SU-DHL-6 (cell line): ENCODE data around the gene SEC31A.

ENCODE experiments used
- H2AFZ ChIP-seq: fragments of 200-600 bp; sonication (generic); 2 replicates; pipeline ENCODE4 v1.6.1; 2014; ENCODE audit warnings: low read depth, mild to moderate bottlenecking, moderate library complexity, mixed read lengths, antibody characterized with exemption, low read length; ENCODE audit not compliant: severe bottlenecking
- H3F3A ChIP-seq: fragments of 200-600 bp; shearing (Covaris generic); 2 replicates; pipeline ENCODE4 v1.6.0; 2016; ENCODE audit warnings: antibody characterized with exemption, mild to moderate bottlenecking; ENCODE audit not compliant: insufficient read depth
- H3K27ac ChIP-seq: fragments of 200-600 bp; sonication (generic); 2 replicates; pipeline ENCODE4 v1.5.1; 2016; ENCODE audit warnings: low read depth, mild to moderate bottlenecking, low read length, moderate library complexity, mixed read lengths
- H3K27me3 ChIP-seq: fragments of 200-600 bp; sonication (generic), shearing (Covaris generic); 2 replicates; pipeline ENCODE4 v1.6.0; 2014; ENCODE audit warnings: mild to moderate bottlenecking, low read length
- H3K36me3 ChIP-seq: fragments of 200-600 bp; sonication (generic); 2 replicates; pipeline ENCODE4 v1.6.1; 2014; ENCODE audit warnings: mild to moderate bottlenecking, low read length, mixed read lengths
- H3K4me2 ChIP-seq: fragments of 300-600, 200-600 bp; shearing (Covaris generic), sonication (generic); 2 replicates; pipeline ENCODE4 v1.6.0; 2014; ENCODE audit warnings: low read length, low read depth, mild to moderate bottlenecking; ENCODE audit not compliant: poor library complexity, severe bottlenecking
- H3K4me3 ChIP-seq: fragments of 200-600 bp; sonication (generic); 2 replicates; pipeline ENCODE4 v1.5.1; 2014; ENCODE audit warnings: antibody characterized with exemption, low read length, mild to moderate bottlenecking, mixed read lengths; ENCODE audit not compliant: insufficient read depth, poor library complexity, severe bottlenecking
- H3K79me2 ChIP-seq: fragments of 200-600 bp; sonication (generic); 2 replicates; pipeline ENCODE4 v1.6.1; 2014; ENCODE audit warnings: mild to moderate bottlenecking, low read length, moderate library complexity; ENCODE audit not compliant: insufficient read depth
- H3K9ac ChIP-seq: fragments of 200-600 bp; sonication (generic); 2 replicates; pipeline ENCODE4 v1.7.0; 2014; ENCODE audit warnings: mild to moderate bottlenecking, low read length
- H3K9me2 ChIP-seq: fragments of 200-600 bp; sonication (generic); replicated peaks from 2 replicates; pipeline ENCODE4 v1.6.1; 2014; ENCODE audit warnings: low read length; ENCODE audit not compliant: insufficient read depth
- H3K9me3 ChIP-seq: fragments of 200-600 bp; sonication (generic); 2 replicates; pipeline ENCODE4 v1.6.1; 2014; ENCODE audit warnings: low read length, mixed read lengths; ENCODE audit not compliant: insufficient read depth
- H4K20me1 ChIP-seq: fragments of 200-600 bp; sonication (generic); 2 replicates; pipeline ENCODE4 v1.6.1; 2014; ENCODE audit warnings: low read depth, mild to moderate bottlenecking, antibody characterized with exemption, low read length, moderate library complexity, mixed read lengths
- EZH2phosphoT487 ChIP-seq: fragments of 200-600 bp; sonication (generic), shearing (Covaris generic); conservative IDR thresholded peaks from 2 replicates; pipeline ENCODE4 v1.6.1; 2018; ENCODE audit warnings: mild to moderate bottlenecking, antibody characterized with exemption, low read length, moderate library complexity, mixed read lengths
- TF ChIP-seq, protein P1 (sequence below): fragments of 200-600 bp; sonication (generic); IDR thresholded peaks from one replicate; pipeline ENCODE4 v1.5.1; 2017; ENCODE audit warnings: antibody characterized with exemption, mild to moderate bottlenecking, low read length, moderate library complexity; ENCODE audit not compliant: insufficient read depth, poor library complexity, severe bottlenecking

The SEC31A gene

DNA sequence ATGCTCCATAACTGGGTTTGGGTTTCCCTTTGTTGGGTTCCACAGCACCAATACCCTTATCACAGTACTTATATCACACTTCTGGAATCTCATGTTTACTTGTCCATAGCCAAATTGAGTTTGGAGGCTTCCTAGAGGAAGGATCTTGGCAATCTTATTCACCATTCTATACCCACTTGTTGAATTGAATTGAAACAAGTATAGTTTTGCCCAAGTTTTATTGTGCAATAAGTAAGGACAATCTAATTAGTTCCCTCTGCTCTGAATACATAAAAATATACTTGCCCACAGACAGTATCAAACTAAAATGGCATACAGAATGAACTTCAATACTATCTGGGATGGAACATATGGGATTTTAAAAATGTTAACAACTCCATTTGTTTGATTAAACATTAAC, 40.3 kb downstream of the SEC31A start:
- H3K27ac ChIP-seq = no peak overlapping the region
- H2AFZ ChIP-seq = no peak overlapping the region
- H3K27me3 ChIP-seq = no peaks in the 10 kb centered on the region
- H3K79me2 ChIP-seq = no peaks in the 10 kb centered on the region
- H3K4me2 ChIP-seq = no peak overlapping the region
- H3K9me2 ChIP-seq = no peaks in the 10 kb centered on the region
- no peak overlapping the region for H3K4me3 ChIP-seq
- no peaks in the 10 kb centered on the region for H3F3A ChIP-seq
- H3K36me3 ChIP-seq = peaks cover 13% of the 10 kb centered on the region; the same call in 1 of the 2 replicates
- no peaks in the 10 kb centered on the region for H3K9me3 ChIP-seq
- no peak for TF ChIP-seq EZH2phosphoT487
- TF ChIP-seq, protein P1, sequence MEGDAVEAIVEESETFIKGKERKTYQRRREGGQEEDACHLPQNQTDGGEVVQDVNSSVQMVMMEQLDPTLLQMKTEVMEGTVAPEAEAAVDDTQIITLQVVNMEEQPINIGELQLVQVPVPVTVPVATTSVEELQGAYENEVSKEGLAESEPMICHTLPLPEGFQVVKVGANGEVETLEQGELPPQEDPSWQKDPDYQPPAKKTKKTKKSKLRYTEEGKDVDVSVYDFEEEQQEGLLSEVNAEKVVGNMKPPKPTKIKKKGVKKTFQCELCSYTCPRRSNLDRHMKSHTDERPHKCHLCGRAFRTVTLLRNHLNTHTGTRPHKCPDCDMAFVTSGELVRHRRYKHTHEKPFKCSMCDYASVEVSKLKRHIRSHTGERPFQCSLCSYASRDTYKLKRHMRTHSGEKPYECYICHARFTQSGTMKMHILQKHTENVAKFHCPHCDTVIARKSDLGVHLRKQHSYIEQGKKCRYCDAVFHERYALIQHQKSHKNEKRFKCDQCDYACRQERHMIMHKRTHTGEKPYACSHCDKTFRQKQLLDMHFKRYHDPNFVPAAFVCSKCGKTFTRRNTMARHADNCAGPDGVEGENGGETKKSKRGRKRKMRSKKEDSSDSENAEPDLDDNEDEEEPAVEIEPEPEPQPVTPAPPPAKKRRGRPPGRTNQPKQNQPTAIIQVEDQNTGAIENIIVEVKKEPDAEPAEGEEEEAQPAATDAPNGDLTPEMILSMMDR = no peak
- no peak overlapping the region for H3K9ac ChIP-seq
- no peaks in the 10 kb centered on the region for H4K20me1 ChIP-seq

DNA sequence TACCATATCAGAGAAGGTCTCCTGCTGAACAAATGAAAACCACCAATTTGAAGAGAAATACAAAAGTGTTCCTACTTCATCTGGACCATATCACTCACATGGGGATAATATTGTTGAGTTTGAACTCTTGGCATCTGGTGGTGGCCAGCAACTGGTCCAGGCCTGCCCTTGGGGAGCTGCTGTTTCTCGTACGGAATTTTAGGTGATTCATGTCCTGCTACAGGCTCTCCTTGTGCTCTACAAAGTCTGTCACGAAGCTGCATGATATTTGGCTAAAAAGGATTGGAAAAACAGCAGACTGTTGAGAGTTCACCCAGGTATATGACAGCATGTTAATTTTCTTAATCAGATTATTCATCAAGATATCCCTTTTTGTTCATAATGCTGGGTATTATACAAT, 42.2 kb downstream of the SEC31A start:
- Histone ChIP-seq H3K4me3 (no peak overlapping the region), H3K27ac (no peak overlapping the region), H3K4me2 (no peak overlapping the region), H4K20me1 (no peaks in the 10 kb centered on the region), H3F3A (no peaks in the 10 kb centered on the region), H3K79me2 (no peaks in the 10 kb centered on the region), H3K36me3 (peaks cover 13% of the 10 kb centered on the region; the same call in 1 of the 2 replicates), H2AFZ (no peak overlapping the region), H3K27me3 (no peaks in the 10 kb centered on the region), H3K9me3 (no peaks in the 10 kb centered on the region), H3K9me2 (no peaks in the 10 kb centered on the region), H3K9ac (no peak overlapping the region)
- TF ChIP-seq EZH2phosphoT487 = no peak
- TF ChIP-seq, protein P1 = no peak

DNA sequence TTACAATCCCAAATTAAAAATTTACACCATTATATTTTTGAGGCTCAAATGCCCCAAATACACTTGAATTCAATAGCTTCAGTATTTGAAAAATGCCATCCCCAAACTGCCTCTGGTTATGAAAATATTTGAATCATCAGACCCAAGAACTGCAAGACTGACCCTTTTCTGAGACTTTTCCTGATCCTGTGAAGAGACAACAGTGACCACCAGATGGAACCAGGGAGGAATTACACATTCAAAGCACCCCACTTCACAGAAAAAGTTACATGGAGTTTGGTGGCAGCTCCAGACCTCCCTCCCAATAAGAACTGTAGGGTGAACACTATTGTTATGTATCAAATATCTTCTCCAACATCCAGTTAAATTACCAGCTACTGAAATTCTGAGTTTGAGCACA, 48.4 kb downstream of the SEC31A start:
- Histone ChIP-seq H3K79me2 (no peaks in the 10 kb centered on the region), H3F3A (no peaks in the 10 kb centered on the region), H3K4me2 (no peak overlapping the region), H3K36me3 (peaks cover 7% of the 10 kb centered on the region; the same call in 1 of the 2 replicates), H4K20me1 (no peaks in the 10 kb centered on the region), H3K27me3 (no peaks in the 10 kb centered on the region), H2AFZ (no peak overlapping the region), H3K9me2 (no peaks in the 10 kb centered on the region), H3K9ac (no peak overlapping the region), H3K9me3 (no peaks in the 10 kb centered on the region), H3K27ac (no peak overlapping the region), H3K4me3 (no peak overlapping the region)
- TF ChIP-seq EZH2phosphoT487 = no peak
- TF ChIP-seq, protein P1 = no peak

DNA sequence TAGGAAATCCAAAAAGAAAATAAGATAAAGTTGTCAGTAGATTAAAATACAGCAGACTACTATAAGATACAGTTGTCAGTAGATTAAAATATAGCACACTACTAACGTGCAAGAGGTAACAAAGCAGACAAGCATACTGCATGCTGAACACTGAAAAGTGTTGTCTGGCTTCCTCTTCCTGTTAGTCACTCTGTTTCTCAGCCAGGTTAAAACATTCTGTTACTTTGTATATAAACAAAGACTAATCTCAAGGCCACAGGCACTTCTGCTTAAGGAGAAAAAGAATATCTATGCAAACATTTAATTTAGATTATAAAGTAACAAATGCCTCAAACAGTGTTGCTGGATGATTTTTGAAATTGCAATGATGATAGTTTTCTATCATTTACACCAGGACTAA, 51.3 kb downstream of the SEC31A start:
- Histone ChIP-seq H3K27me3 (no peaks in the 10 kb centered on the region), H3K9ac (no peak overlapping the region), H3F3A (no peaks in the 10 kb centered on the region), H3K9me2 (no peaks in the 10 kb centered on the region), H3K4me3 (no peak overlapping the region), H3K9me3 (no peaks in the 10 kb centered on the region), H3K36me3 (peaks cover 7% of the 10 kb centered on the region; the same call in 1 of the 2 replicates), H3K4me2 (no peak overlapping the region), H4K20me1 (no peaks in the 10 kb centered on the region), H3K79me2 (no peaks in the 10 kb centered on the region), H2AFZ (no peak overlapping the region), H3K27ac (no peak overlapping the region)
- TF ChIP-seq, protein P1 = no peak
- TF ChIP-seq EZH2phosphoT487 = no peak
